Heart left ventricle (tissue), 16 donors: Measurements from ENCODE around the gene MAP3K20. TPM values are rescaled to one million over a fixed set of nuclear protein-coding genes. Genes with fewer than 3 reads are reported as not detected.
A peak's percentile ranks its signal among the peaks of the same experiment; 100 is the strongest.

ENCODE experiments used
- ATAC-seq, 4 donors: fragments of 200-7000 bp; cut with Tn5 transposase; one replicate each; pipeline ENCODE4 v1.9.1; 2020 to 2022; ENCODE audit warnings: moderate library complexity in 4 of 4, mild to moderate bottlenecking in 3 of 4, moderate number of reproducible peaks in 1 of 4
- DNase-seq, 5 donors: peaks; one replicate each; pipeline ENCODE4 v3.0.0-alpha.2; 2020
- H3K27ac ChIP-seq, 12 donors: fragments of 200-600 bp; sonication (generic) in 4 of 12; one replicate each; pipeline versions ENCODE4 v1.5.0 to v1.8.0; 2016 to 2022; ENCODE audit warnings: mild to moderate bottlenecking in 2 of 12
- H3K27me3 ChIP-seq, 9 donors: fragments of 200-600 bp; sonication (generic) in 2 of 9; one replicate each; pipeline versions ENCODE4 v1.5.1 to v1.8.0; 2016 to 2022; ENCODE audit warnings: mild to moderate bottlenecking in 3 of 9
- H3K36me3 ChIP-seq, 9 donors: fragments of 200-600 bp; sonication (generic) in 2 of 9; one replicate each; pipeline versions ENCODE4 v1.5.0 to v1.8.0; 2018 to 2022; ENCODE audit warnings: mild to moderate bottlenecking in 2 of 9
- H3K4me1 ChIP-seq, 12 donors: fragments of 200-600 bp; sonication (generic) in 4 of 12; one replicate each; pipeline versions ENCODE4 v1.5.0 to v1.8.0; 2016 to 2022; ENCODE audit warnings: mild to moderate bottlenecking in 3 of 12
- H3K4me3 ChIP-seq, 12 donors: fragments of 200-600 bp; sonication (generic) in 4 of 12; one replicate each; pipeline versions ENCODE4 v1.5.0 to v1.8.0; 2017 to 2022; ENCODE audit warnings: mild to moderate bottlenecking in 9 of 12, moderate library complexity in 4 of 12
- H3K9me3 ChIP-seq, 12 donors: fragments of 200-600 bp; sonication (generic) in 4 of 12; one replicate each; pipeline versions ENCODE4 v1.5.0 to v1.8.0; 2016 to 2022; ENCODE audit warnings: mild to moderate bottlenecking in 1 of 12
- CTCF ChIP-seq, 12 donors: fragments of 200-600 bp; sonication (generic) in 4 of 12; IDR thresholded peaks; one replicate each; pipeline versions ENCODE4 v1.5.0 to v1.8.0; 2018 to 2022; ENCODE audit warnings: antibody characterized with exemption in 12 of 12, mild to moderate bottlenecking in 5 of 12
- POLR2A ChIP-seq, 2 donors: fragments of 450-650 bp; IDR thresholded peaks; one replicate each; pipeline ENCODE4 v1.6.1; 2017; ENCODE audit warnings: antibody characterized with exemption in 2 of 2, mild to moderate bottlenecking in 2 of 2, moderate library complexity in 2 of 2
- WGBS, 4 donors: extraction: QIAGEN DNeasy Blood & Tissue Kit in 2 of 4; methylation state at CpG; one replicate each; pipeline versions ENCODE4 v1.1.5 to v1.1.7; 2013 to 2018; 5-methylcytosine and 5-hydroxymethylcytosine counted together
- intact Hi-C, 10 donors: fragments of 100-400 bp; cut with DNase I; formaldehyde crosslinking; loops; one replicate each; pipeline versions ENCODE4 v1.11.1 to v1.14.2; 2022
- polyA plus RNA-seq, 2 donors: library from polyadenylated mRNA; stranded (reverse); fragments of 200-250 nt; gene quantifications; one replicate each; pipeline ENCODE4 v1.2.3, GENCODE V29; 2013
- total RNA-seq, 9 donors: library from RNA; depleted of rRNA in 2 of 9; stranded (reverse); fragments of >200 nt in 2 of 9; fragmentation: NEBNext Ultra II Directional in 3 of 9; extraction: Animal tissue kit (Norgen Biotek cat#: 25700) in 3 of 9; gene quantifications; one replicate each; pipeline versions ENCODE4 v1.1.0 to v1.2.4, GENCODE V29; 2016 to 2023
- donor health status: ischemic (EF 13 %, LVEDD 7.1; RV severe dilation, severe dysfunction).
- donor health status: healthy with polysubstance abuse.
- donor health status: DM: no; HTN: yes; CAD: no.
- donor health status: DM: no; HTN: no; CAD: no.
- donor health status: ischemic (EF 25% LVEDD 6.9; RV normal size, moderate dysfunction).
- donor health status: ischemic (EF 25% LVEDD 5.7; RV mildly dilated, moderate dysfunction).
- donor health status: healthy.
- donor health status: DM: yes; HTN: yes; CAD: no.
- donor health status: ischemic (EF 35%, LVEDD 5.7; RV mildly dilated, moderate dysfunction).
- donor health status: nonischemic (EF 11% LVEDD 7.7; RV severe dilation, severe dysfunction).
- donor health status: DM: yes; HTN: yes; CAD: no.
- donor health status: PGD.
- donor health status: ischemic (EF 29% LVEDD 5.4; RV normal size, mild dysfunction).
- donor health status: nonischemic (EF 23%, LVEDD 6.1; RV moderate dilation, normal function).

The MAP3K20 gene
- total and polyA plus RNA-seq, 11 donors: 98.6 to 487 (median 355) TPM

GRCh38 chr2:173132531-173132930 is 56.9 kb downstream of the MAP3K20 start:
- H3K27me3 ChIP-seq: peaks cover 0 to 11% (median 0%) of the 10 kb centered on the region in 9 donors
- H3K4me3 ChIP-seq: no peak overlapping the region
- DNase-seq (no peak), ATAC-seq (peak in 1 of 4 donors; percentile 13)
- no peaks in the 10 kb centered on the region for H3K9me3 ChIP-seq
- no peak overlapping the region for H3K27ac ChIP-seq
- 88 to 93% (median 91%) methylated on average over 1 of the region's 1 CpG for WGBS, 4 donors
- peaks cover 0 to 69% (median 44%) of the 10 kb centered on the region in 12 donors for H3K4me1 ChIP-seq
- intact Hi-C loops: loop anchor here in 1 of 10 donors (5.0 kb wide), 1 partner anchor 50 kb away; no protein-coding TSS in a partner anchor
- peaks cover 0 to 6% (median 0%) of the 10 kb centered on the region in 9 donors for H3K36me3 ChIP-seq
- TF ChIP-seq POLR2A (IDR thresholded peaks at IDR 0.05) (no peak), CTCF (IDR thresholded peaks at IDR 0.05) (no peak)

GRCh38 chr2:173134703-173135102 is 59.1 kb downstream of the MAP3K20 start:
- Histone ChIP-seq H3K36me3 (peaks cover 0 to 8% (median 0%) of the 10 kb centered on the region in 9 donors), H3K4me3 (no peak overlapping the region), H3K27me3 (peaks cover 0 to 11% (median 0%) of the 10 kb centered on the region in 9 donors), H3K9me3 (no peaks in the 10 kb centered on the region), H3K27ac (no peak overlapping the region), H3K4me1 (peaks cover 4 to 78% (median 54%) of the 10 kb centered on the region in 12 donors)
- DNase-seq: peak in 1 of 5 donors; percentile 37
- ATAC-seq: peak in 1 of 4 donors; percentile 44
- WGBS, 4 donors: 74 to 80% (median 77%) methylated on average over 4 of the region's 4 CpGs
- no peak for TF ChIP-seq CTCF (IDR thresholded peaks at IDR 0.05)
- TF ChIP-seq POLR2A (IDR thresholded peaks at IDR 0.05): no peak
- intact Hi-C loops: loop anchor here in 1 of 10 donors (5.0 kb wide), 1 partner anchor 52 kb away; no protein-coding TSS in a partner anchor

- Histone ChIP-seq H3K27ac (no peak overlapping the region), H3K4me1 (peaks cover 4 to 65% (median 41%) of the 10 kb centered on the region in 12 donors), H3K27me3 (peaks cover 0 to 11% (median 0%) of the 10 kb centered on the region in 9 donors), H3K4me3 (no peak overlapping the region), H3K36me3 (peaks cover 0 to 8% (median 0%) of the 10 kb centered on the region in 9 donors), H3K9me3 (no peaks in the 10 kb centered on the region)
- intact Hi-C loops: no loop called here
- DNase-seq (no peak), ATAC-seq (no peak)
- 59 to 79% (median 69%) methylated on average over 2 of the region's 2 CpGs for WGBS, 4 donors
- TF ChIP-seq POLR2A (IDR thresholded peaks at IDR 0.05): no peak
- no peak for TF ChIP-seq CTCF (IDR thresholded peaks at IDR 0.05)
Observed at GRCh38 chr2:173136067-173136466, 60.4 kb downstream of the MAP3K20 start.

GRCh38 chr2:173136599-173136998 is 61.0 kb downstream of the MAP3K20 start:
- ATAC-seq: no peak
- TF ChIP-seq POLR2A (IDR thresholded peaks at IDR 0.05): no peak
- TF ChIP-seq CTCF (IDR thresholded peaks at IDR 0.05): no peak
- DNase-seq: no peak
- H3K9me3 ChIP-seq: no peaks in the 10 kb centered on the region
- peaks cover 4 to 60% (median 36%) of the 10 kb centered on the region in 12 donors for H3K4me1 ChIP-seq
- intact Hi-C loops: no loop called here
- H3K27ac ChIP-seq: peak overlapping the region in 1 of 12 donors; percentile 11
- H3K36me3 ChIP-seq: peaks cover 0 to 8% (median 0%) of the 10 kb centered on the region in 9 donors
- H3K4me3 ChIP-seq: no peak overlapping the region
- peaks cover 0 to 9% (median 0%) of the 10 kb centered on the region in 9 donors for H3K27me3 ChIP-seq
- WGBS, 4 donors: 50 to 53% (median 52%) methylated on average over 2 of the region's 2 CpGs
